ENCODE results near the gene NRXN3.

NRXN3 gene

GRCh38 chr14:79543348-79543747, 1373.2 kb downstream of the NRXN3 start:
- TF ChIP-seq CTCF (IDR thresholded peaks at IDR 0.05; ENCODE audit: low read depth, low read length, missing control alignments): no peak
- H3K4me3 ChIP-seq (ENCODE audit: low read depth, low read length): no peak overlapping the region
- no peak for DNase-seq (ENCODE audit: low read depth)
- in situ Hi-C loops (cut with HindIII; ENCODE audit: low sequenced_read_pairs): no loop called here

GRCh38 chr14:79543967-79544697, 1374.0 kb downstream of the NRXN3 start:
- in situ Hi-C loops (cut with HindIII; ENCODE audit: low sequenced_read_pairs): no loop called here
- peak; percentile 29 for DNase-seq (ENCODE audit: low read depth)
- peak; percentile 63 for TF ChIP-seq CTCF (IDR thresholded peaks at IDR 0.05; ENCODE audit: low read depth, low read length, missing control alignments)
- H3K4me3 ChIP-seq (ENCODE audit: low read depth, low read length): no peak overlapping the region

- H3K4me3 ChIP-seq (ENCODE audit: low read depth, low read length): no peak overlapping the region
- DNase-seq (ENCODE audit: low read depth): peak; percentile 83
- TF ChIP-seq CTCF (IDR thresholded peaks at IDR 0.05; ENCODE audit: low read depth, low read length, missing control alignments): no peak
- in situ Hi-C loops (cut with HindIII; ENCODE audit: low sequenced_read_pairs): no loop called here
These were observed 1374.5 kb downstream of the NRXN3 start for GRCh38 chr14:79544698-79545070.

- TF ChIP-seq CTCF (IDR thresholded peaks at IDR 0.05; ENCODE audit: low read depth, low read length, missing control alignments): no peak
- DNase-seq (ENCODE audit: low read depth): no peak
- in situ Hi-C loops (cut with HindIII; ENCODE audit: low sequenced_read_pairs): no loop called here
- no peak overlapping the region for H3K4me3 ChIP-seq (ENCODE audit: low read depth, low read length)
These were observed 1378.7 kb downstream of the NRXN3 start for GRCh38 chr14:79548836-79549235.

GRCh38 chr14:79549515-79549914, 1379.3 kb downstream of the NRXN3 start:
- TF ChIP-seq CTCF (IDR thresholded peaks at IDR 0.05; ENCODE audit: low read depth, low read length, missing control alignments): no peak
- no peak for DNase-seq (ENCODE audit: low read depth)
- in situ Hi-C loops (cut with HindIII; ENCODE audit: low sequenced_read_pairs): no loop called here
- no peak overlapping the region for H3K4me3 ChIP-seq (ENCODE audit: low read depth, low read length)

GRCh38 chr14:79551523-79551922, 1381.3 kb downstream of the NRXN3 start:
- TF ChIP-seq CTCF (IDR thresholded peaks at IDR 0.05; ENCODE audit: low read depth, low read length, missing control alignments): no peak
- in situ Hi-C loops (cut with HindIII; ENCODE audit: low sequenced_read_pairs): loop anchor here (25.0 kb wide), 1 partner anchor 564 kb away; no protein-coding TSS in a partner anchor
- no peak for DNase-seq (ENCODE audit: low read depth)
- no peak overlapping the region for H3K4me3 ChIP-seq (ENCODE audit: low read depth, low read length)

All from astrocyte of the cerebellum (primary cell).